GM12878 (cell line): ENCODE results near the gene CLASP1. TPM values are rescaled to one million over a fixed set of nuclear protein-coding genes. Genes with fewer than 3 reads are reported as not detected.

Experiments used
- ATF7 ChIP-seq: fragments of 450-650 bp; IDR thresholded peaks from 2 replicates; pipeline ENCODE4 v1.6.1; 2016; ENCODE audit warnings: low read depth, mild to moderate bottlenecking
- KLF5 ChIP-seq: fragments of 450-650 bp; IDR thresholded peaks from 2 replicates; pipeline ENCODE4 v1.6.1; 2014; ENCODE audit warnings: mild to moderate bottlenecking; ENCODE audit not compliant: partially characterized antibody
- RFX5 ChIP-seq: IDR thresholded peaks from 2 replicates; pipeline ENCODE4 v1.6.1; 2011; ENCODE audit warnings: low read depth, low read length, improper control_type of control experiment
- RUNX3 ChIP-seq: IDR thresholded peaks from 2 replicates; pipeline ENCODE4 v1.6.1; 2012; ENCODE audit warnings: low read length, inconsistent platforms
- SMAD1 ChIP-seq: fragments of 450-650 bp; IDR thresholded peaks from 2 replicates; pipeline ENCODE4 v1.6.1; 2018; ENCODE audit warnings: mild to moderate bottlenecking, low read depth; ENCODE audit not compliant: partially characterized antibody
- ZZZ3 ChIP-seq: IDR thresholded peaks from 2 replicates; pipeline ENCODE4 v1.6.1; 2011; ENCODE audit warnings: low read depth; ENCODE audit not compliant: control insufficient read depth, insufficient read length
- polyA plus RNA-seq, 11 experiments: library from polyadenylated mRNA; depleted of rRNA in 4 of 11; unstranded in 6 of 11; stranded (reverse) in 5 of 11; fragments of >200 nt; fragmentation: Nextera tagmentation in 4 of 11; fragmentation: Illumina TruSeq in 1 of 11; extraction: Ambion mirVana in 4 of 11; extraction: Trizol in 1 of 11; gene quantifications; 1 replicate in 1 of 11; 2 replicates in 10 of 11; pipeline versions ENCODE4 v1.2.1 to v1.2.3, GENCODE V29; 2011 to 2016; ENCODE audit warnings: inconsistent platforms in 2 of 11, missing spikeins in 2 of 11, low read depth in 1 of 11
- total RNA-seq, 4 experiments: library from RNA; depleted of rRNA in 3 of 4; stranded (reverse); fragments of >200 nt in 3 of 4; fragmentation: Illumina TruSeq in 1 of 4; extraction: Trizol in 1 of 4; gene quantifications; 2 replicates each; pipeline versions ENCODE4 v1.2.1 to v1.2.3, GENCODE V29; 2013 to 2021
- TF ChIP-seq, protein P1 (sequence below): fragments of 150-350 bp; IDR thresholded peaks from 2 replicates; pipeline ENCODE4 v1.6.1; 2016; ENCODE audit warnings: low read depth, low read length
- TF ChIP-seq, protein P2 (sequence below): fragments of 450-650 bp; IDR thresholded peaks from 2 replicates; pipeline ENCODE4 v1.6.1; 2014; ENCODE audit warnings: mild to moderate bottlenecking

CLASP1 gene
- total and polyA plus RNA-seq, 10 of the 15 experiments (the other 5 are each of a cell fraction or from before 2014, with no cell fraction given) = 1.4 to 62.4 (median 32.9) TPM

DNA sequence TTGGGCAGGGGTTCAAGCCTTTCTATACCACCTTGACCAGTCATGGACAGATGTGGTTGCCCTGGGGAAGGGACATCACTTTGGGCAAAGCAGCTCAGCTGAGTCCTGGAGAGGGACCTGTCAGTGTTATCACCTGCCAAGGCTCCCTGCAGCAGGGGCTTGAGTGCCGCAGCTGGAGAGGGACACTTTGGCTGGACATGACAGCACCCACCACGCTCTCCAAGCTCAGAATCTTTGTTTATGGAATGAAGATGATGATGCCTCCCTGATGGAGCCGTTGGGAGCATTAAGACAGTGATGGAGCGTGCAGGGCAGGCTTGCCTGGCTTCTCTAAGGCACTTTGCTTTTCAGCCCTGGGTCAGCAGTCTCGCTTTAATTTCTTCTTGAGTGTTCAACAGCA lies 360.0 kb downstream of the CLASP1 start (continued):
- TF ChIP-seq ZZZ3 (no peak), SMAD1 (no peak), KLF5 (no peak), ATF7 (no peak), RUNX3 (no peak), RFX5 (no peak)
- TF ChIP-seq, protein P1, sequence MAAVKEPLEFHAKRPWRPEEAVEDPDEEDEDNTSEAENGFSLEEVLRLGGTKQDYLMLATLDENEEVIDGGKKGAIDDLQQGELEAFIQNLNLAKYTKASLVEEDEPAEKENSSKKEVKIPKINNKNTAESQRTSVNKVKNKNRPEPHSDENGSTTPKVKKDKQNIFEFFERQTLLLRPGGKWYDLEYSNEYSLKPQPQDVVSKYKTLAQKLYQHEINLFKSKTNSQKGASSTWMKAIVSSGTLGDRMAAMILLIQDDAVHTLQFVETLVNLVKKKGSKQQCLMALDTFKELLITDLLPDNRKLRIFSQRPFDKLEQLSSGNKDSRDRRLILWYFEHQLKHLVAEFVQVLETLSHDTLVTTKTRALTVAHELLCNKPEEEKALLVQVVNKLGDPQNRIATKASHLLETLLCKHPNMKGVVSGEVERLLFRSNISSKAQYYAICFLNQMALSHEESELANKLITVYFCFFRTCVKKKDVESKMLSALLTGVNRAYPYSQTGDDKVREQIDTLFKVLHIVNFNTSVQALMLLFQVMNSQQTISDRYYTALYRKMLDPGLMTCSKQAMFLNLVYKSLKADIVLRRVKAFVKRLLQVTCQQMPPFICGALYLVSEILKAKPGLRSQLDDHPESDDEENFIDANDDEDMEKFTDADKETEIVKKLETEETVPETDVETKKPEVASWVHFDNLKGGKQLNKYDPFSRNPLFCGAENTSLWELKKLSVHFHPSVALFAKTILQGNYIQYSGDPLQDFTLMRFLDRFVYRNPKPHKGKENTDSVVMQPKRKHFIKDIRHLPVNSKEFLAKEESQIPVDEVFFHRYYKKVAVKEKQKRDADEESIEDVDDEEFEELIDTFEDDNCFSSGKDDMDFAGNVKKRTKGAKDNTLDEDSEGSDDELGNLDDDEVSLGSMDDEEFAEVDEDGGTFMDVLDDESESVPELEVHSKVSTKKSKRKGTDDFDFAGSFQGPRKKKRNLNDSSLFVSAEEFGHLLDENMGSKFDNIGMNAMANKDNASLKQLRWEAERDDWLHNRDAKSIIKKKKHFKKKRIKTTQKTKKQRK = no peak
- TF ChIP-seq, protein P2, sequence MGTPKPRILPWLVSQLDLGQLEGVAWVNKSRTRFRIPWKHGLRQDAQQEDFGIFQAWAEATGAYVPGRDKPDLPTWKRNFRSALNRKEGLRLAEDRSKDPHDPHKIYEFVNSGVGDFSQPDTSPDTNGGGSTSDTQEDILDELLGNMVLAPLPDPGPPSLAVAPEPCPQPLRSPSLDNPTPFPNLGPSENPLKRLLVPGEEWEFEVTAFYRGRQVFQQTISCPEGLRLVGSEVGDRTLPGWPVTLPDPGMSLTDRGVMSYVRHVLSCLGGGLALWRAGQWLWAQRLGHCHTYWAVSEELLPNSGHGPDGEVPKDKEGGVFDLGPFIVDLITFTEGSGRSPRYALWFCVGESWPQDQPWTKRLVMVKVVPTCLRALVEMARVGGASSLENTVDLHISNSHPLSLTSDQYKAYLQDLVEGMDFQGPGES = no peak
